PC-9 (cell line): ENCODE data around the gene TSPAN3. TPM values are rescaled to one million over a fixed set of nuclear protein-coding genes. Genes with fewer than 3 reads are reported as not detected.
A peak's percentile ranks its signal among the peaks of the same experiment; 100 is the strongest.

Experiments used
- BruUV-seq: library from RNA; stranded (reverse); fragments of 400-500 nt; replicated peaks from 2 replicates; lab custom pipeline; 2021; lab: Mats Ljungman, UMichigan
- CTCF ChIA-PET: fragments of 300-600 bp; sonication (Branson Sonifier 250); formaldehyde crosslinking; loops from one replicate; lab custom pipeline; 2022; ENCODE audit warnings: antibody characterized with exemption; lab: Charles Lee
- POLR2A ChIA-PET: fragments of 300-600 bp; sonication (Branson Sonifier 250); formaldehyde crosslinking; loops from one replicate; lab custom pipeline; 2022; ENCODE audit warnings: antibody characterized with exemption; ENCODE audit not compliant: unreplicated experiment; lab: Charles Lee
- DNase-seq, 2 experiments: peaks; one replicate each; pipeline versions ENCODE4 v3.0.0 to v3.0.0-alpha.2; 2015 to 2022; ENCODE audit warnings: mixed read lengths in 1 of 2
- H2AFZ ChIP-seq: fragments of 200-600 bp; sonication (generic); 2 replicates; pipeline ENCODE4 v1.8.1; 2017; ENCODE audit warnings: antibody characterized with exemption
- H3F3A ChIP-seq: fragments of 200-600 bp; sonication (generic); 2 replicates; pipeline ENCODE4 v1.8.1; 2017; ENCODE audit warnings: antibody characterized with exemption, mild to moderate bottlenecking, low read depth; ENCODE audit not compliant: insufficient read depth
- H3K27ac ChIP-seq: fragments of 200-600 bp; sonication (generic); 2 replicates; pipeline ENCODE4 v1.6.1; 2016; ENCODE audit warnings: mixed run types
- H3K27me3 ChIP-seq: fragments of 200-600 bp; sonication (generic); 2 replicates; pipeline ENCODE4 v1.6.1; 2016; ENCODE audit warnings: low read depth, mixed run types; ENCODE audit not compliant: insufficient read depth
- H3K36me3 ChIP-seq: fragments of 200-600 bp; sonication (generic); 2 replicates; pipeline ENCODE4 v1.6.1; 2016; ENCODE audit warnings: low read depth, mixed run types
- H3K4me1 ChIP-seq: fragments of 200-600 bp; sonication (generic); replicated peaks from 2 replicates; pipeline ENCODE4 v1.6.1; 2016; ENCODE audit warnings: mixed run types; ENCODE audit not compliant: insufficient read depth
- H3K4me2 ChIP-seq: fragments of 200-600 bp; sonication (generic); 2 replicates; pipeline ENCODE4 v1.6.1; 2017; ENCODE audit warnings: mixed run types
- H3K4me3 ChIP-seq: fragments of 200-600 bp; sonication (generic); 2 replicates; pipeline ENCODE4 v1.6.1; 2016; ENCODE audit warnings: mixed run types
- H3K79me2 ChIP-seq: fragments of 200-600 bp; sonication (generic); 2 replicates; pipeline ENCODE4 v1.6.1; 2017; ENCODE audit warnings: low read depth, mixed run types
- H3K9me2 ChIP-seq: fragments of 200-600 bp; sonication (generic); 2 replicates; pipeline ENCODE4 v1.8.1; 2017; ENCODE audit warnings: mild to moderate bottlenecking; ENCODE audit not compliant: insufficient read depth
- H3K9me3 ChIP-seq: fragments of 200-600 bp; sonication (generic); 2 replicates; pipeline ENCODE4 v1.8.1; 2016; ENCODE audit warnings: low read depth; ENCODE audit not compliant: insufficient read depth
- H4K20me1 ChIP-seq: fragments of 200-600 bp; sonication (generic); 2 replicates; pipeline ENCODE4 v1.8.1; 2017; ENCODE audit not compliant: insufficient read depth
- EZH2 ChIP-seq: fragments of 200-600 bp; sonication (generic); IDR thresholded peaks from 2 replicates; pipeline ENCODE4 v1.8.0; 2017; ENCODE audit warnings: antibody characterized with exemption, low read depth
- intact Hi-C: fragments of 100-400 bp; cut with micrococcal nuclease; formaldehyde crosslinking; loops from one replicate; pipeline ENCODE4 v1.10.0; 2022; ENCODE audit not compliant: unreplicated experiment
- total RNA-seq: library from RNA; stranded (reverse); gene quantifications from 2 replicates; pipeline ENCODE4 v1.2.3, GENCODE V29; 2021
- TF ChIP-seq, protein P1 (sequence below): fragments of 200-600 bp; sonication (generic); conservative IDR thresholded peaks from 2 replicates; pipeline ENCODE4 v1.6.1; 2017; ENCODE audit warnings: mixed run types, antibody characterized with exemption, mild to moderate bottlenecking, moderate library complexity

Gene TSPAN3
- total RNA-seq, 1 experiment from 2014 or later: 151 TPM

DNA sequence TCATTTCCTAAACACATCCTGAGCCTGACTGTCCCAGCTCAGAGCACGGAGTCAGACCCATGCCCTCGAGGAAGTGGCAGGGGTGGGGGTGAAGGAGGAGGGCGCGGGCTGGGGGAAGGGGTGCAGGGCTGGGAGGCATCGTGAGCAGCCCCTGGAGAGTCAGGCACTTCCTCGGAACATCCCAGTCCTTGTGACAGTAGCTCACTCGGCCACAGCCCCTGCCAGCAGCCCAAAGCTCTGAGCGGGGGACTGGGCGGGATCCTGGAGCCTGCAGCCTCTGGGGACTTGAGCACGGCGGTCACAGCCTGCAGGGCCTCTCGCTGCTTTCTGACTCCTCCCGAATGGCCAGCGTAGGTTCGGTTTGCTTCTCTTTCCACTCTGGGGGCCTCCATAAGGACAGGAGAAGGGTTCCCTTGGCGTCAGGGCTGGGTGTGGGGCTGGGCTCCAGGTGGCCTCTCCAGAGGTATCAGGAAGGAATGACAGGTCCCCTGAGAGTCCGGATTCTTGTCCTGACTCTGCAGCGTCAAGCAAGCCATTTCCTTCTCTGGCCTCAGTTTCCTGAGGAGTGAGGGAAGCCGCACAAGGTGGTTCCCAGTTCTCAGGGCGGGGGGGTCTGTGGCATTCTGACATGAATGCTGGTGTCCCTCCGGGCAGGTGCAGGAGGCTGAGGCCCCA is 55.1 kb downstream of the TSPAN3 start:
- Histone ChIP-seq H2AFZ (no peak overlapping the region), H3K79me2 (no peaks in the 10 kb centered on the region), H3K9me3 (no peaks in the 10 kb centered on the region), H3K9me2 (no peaks in the 10 kb centered on the region), H4K20me1 (no peaks in the 10 kb centered on the region), H3K36me3 (no peaks in the 10 kb centered on the region), H3F3A (no peaks in the 10 kb centered on the region), H3K27me3 (no peaks in the 10 kb centered on the region), H3K4me3 (no peak overlapping the region), H3K4me2 (no peak overlapping the region), H3K4me1 (peaks cover 10% of the 10 kb centered on the region; the same call in 1 of the 2 replicates), H3K27ac (no peak overlapping the region)
- intact Hi-C loops: no loop called here
- CTCF ChIA-PET: no interaction called here
- TF ChIP-seq, protein P1, sequence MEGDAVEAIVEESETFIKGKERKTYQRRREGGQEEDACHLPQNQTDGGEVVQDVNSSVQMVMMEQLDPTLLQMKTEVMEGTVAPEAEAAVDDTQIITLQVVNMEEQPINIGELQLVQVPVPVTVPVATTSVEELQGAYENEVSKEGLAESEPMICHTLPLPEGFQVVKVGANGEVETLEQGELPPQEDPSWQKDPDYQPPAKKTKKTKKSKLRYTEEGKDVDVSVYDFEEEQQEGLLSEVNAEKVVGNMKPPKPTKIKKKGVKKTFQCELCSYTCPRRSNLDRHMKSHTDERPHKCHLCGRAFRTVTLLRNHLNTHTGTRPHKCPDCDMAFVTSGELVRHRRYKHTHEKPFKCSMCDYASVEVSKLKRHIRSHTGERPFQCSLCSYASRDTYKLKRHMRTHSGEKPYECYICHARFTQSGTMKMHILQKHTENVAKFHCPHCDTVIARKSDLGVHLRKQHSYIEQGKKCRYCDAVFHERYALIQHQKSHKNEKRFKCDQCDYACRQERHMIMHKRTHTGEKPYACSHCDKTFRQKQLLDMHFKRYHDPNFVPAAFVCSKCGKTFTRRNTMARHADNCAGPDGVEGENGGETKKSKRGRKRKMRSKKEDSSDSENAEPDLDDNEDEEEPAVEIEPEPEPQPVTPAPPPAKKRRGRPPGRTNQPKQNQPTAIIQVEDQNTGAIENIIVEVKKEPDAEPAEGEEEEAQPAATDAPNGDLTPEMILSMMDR: no peak
- TF ChIP-seq EZH2: no peak
- no peak for DNase-seq
- POLR2A ChIA-PET: no interaction called here
- BruUV-seq: no TSS peak

DNA sequence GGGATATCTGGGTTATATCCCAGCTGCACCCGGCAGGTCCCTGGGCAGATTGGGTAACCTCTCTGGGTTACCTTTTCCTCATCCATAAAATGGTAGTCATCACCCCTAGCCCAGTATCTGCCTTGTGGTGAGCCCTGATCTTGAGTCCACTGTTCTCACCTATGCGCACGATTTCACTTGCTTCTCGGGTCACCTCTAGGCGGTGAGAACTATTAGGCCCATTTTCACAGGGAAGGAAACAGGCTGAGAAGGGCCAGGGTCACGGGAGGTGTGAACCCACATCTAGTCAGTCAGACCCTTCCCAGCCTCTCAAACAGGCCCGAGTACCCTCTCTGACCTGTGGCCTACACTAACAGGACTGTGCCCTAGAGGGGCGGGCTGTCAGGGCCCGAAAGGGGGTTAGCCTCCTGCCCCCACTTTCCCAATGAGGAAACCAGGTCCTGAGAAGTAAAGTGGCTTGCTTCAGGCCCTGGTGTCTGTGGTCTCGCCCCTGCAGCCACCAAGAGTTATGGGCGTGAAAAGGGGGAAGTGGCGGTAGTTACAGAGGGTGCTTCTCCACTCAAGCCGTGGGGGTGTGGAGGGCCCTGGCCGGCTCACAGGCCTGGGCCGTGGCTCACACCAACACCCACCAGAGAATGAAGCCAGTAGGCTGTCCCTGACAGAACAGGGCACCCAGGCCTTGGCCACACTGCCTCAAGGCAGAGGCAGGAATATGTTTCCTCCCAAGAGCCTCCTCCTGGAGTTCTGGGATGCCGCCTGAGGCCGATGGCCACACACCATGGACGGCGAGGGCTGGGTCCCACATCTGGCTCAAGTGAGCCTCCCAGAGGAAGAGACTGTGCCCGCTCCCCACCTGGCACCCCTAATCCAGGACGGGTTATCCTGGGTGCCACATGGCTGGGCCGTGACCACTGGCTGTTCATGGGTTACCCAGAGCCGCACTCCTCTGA is 56.5 kb downstream of the TSPAN3 start:
- no peak for DNase-seq
- Histone ChIP-seq H3K9me3 (no peaks in the 10 kb centered on the region), H3F3A (no peaks in the 10 kb centered on the region), H3K4me3 (no peak overlapping the region), H3K4me1 (peaks cover 10% of the 10 kb centered on the region; the same call in 1 of the 2 replicates), H3K27me3 (no peaks in the 10 kb centered on the region), H3K9me2 (no peaks in the 10 kb centered on the region), H3K36me3 (no peaks in the 10 kb centered on the region), H4K20me1 (no peaks in the 10 kb centered on the region), H3K79me2 (no peaks in the 10 kb centered on the region), H3K27ac (no peak overlapping the region), H3K4me2 (peak overlapping the region; percentile 38; the same call in 1 of the 2 replicates), H2AFZ (no peak overlapping the region)
- no TSS peak for BruUV-seq
- no peak for TF ChIP-seq EZH2
- TF ChIP-seq, protein P1: no peak
- CTCF ChIA-PET: no interaction called here
- POLR2A ChIA-PET: no interaction called here
- intact Hi-C loops: no loop called here

DNA sequence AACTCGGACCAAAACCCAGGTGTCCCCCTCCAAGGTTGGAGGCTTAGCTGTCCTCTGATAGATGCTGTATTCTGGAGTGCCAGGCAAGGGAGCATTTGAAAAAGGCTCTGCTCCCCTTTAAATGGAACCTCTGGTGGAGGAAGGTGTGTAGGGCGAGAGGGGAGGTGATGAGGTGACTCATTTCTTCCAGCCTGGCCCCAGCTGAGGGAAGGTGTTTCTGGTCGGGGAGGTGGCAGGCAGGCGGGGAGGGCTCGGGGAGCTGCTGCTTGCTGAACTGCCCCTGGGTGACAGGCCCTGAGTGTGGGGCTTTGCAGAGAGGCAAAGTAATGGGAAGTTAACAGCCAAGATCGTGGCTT is 57.2 kb downstream of the TSPAN3 start:
- no peak overlapping the region for H3K27ac ChIP-seq
- peak; percentile 54 to 76 for DNase-seq
- no peak overlapping the region for H3K4me3 ChIP-seq
- no peak overlapping the region for H2AFZ ChIP-seq
- ChIA-PET CTCF (no interaction called here), POLR2A (no interaction called here)
- no peaks in the 10 kb centered on the region for H3K9me2 ChIP-seq
- H3K36me3 ChIP-seq: no peaks in the 10 kb centered on the region
- TF ChIP-seq, protein P1: no peak
- TF ChIP-seq EZH2: no peak
- H3K27me3 ChIP-seq: no peaks in the 10 kb centered on the region
- H3K9me3 ChIP-seq: no peaks in the 10 kb centered on the region
- no peaks in the 10 kb centered on the region for H3K79me2 ChIP-seq
- H3K4me1 ChIP-seq: peaks cover 10% of the 10 kb centered on the region; the same call in 1 of the 2 replicates
- intact Hi-C loops: no loop called here
- BruUV-seq: no TSS peak
- no peaks in the 10 kb centered on the region for H4K20me1 ChIP-seq
- H3K4me2 ChIP-seq: peak overlapping the region; percentile 38; the same call in 1 of the 2 replicates
- H3F3A ChIP-seq: no peaks in the 10 kb centered on the region
